Neural cell (in vitro differentiated cells): ENCODE measurements around the gene CNTNAP2.

ENCODE experiments used
- CTCF ChIP-seq: fragments of 450-650 bp; IDR thresholded peaks from 2 replicates; pipeline ENCODE4 v1.5.1; 2014; ENCODE audit warnings: antibody characterized with exemption, mild to moderate bottlenecking, moderate library complexity; ENCODE audit not compliant: poor library complexity, severe bottlenecking
- EP300 ChIP-seq: fragments of 450-650 bp; conservative IDR thresholded peaks from 2 replicates; pipeline ENCODE4 v1.6.1; 2014; ENCODE audit warnings: antibody characterized with exemption, mild to moderate bottlenecking, moderate library complexity; ENCODE audit not compliant: poor library complexity, severe bottlenecking
- EZH2 ChIP-seq: fragments of 200-600, 300-800 bp; shearing (Covaris generic), sonication (generic); IDR thresholded peaks from 2 replicates; pipeline ENCODE4 v1.6.1; 2014; ENCODE audit warnings: antibody characterized with exemption, low read length, borderline replicate concordance, mild to moderate bottlenecking; ENCODE audit not compliant: insufficient read depth, poor library complexity, severe bottlenecking
- MXI1 ChIP-seq: fragments of 450-650 bp; conservative IDR thresholded peaks from 2 replicates; pipeline ENCODE4 v1.6.1; 2014; ENCODE audit warnings: antibody characterized with exemption, mild to moderate bottlenecking; ENCODE audit not compliant: poor library complexity, severe bottlenecking
- POLR2AphosphoS5 ChIP-seq: IDR thresholded peaks from 2 replicates; pipeline ENCODE4 v1.6.1; 2012
- RAD21 ChIP-seq: fragments of 450-650 bp; conservative IDR thresholded peaks from 2 replicates; pipeline ENCODE4 v1.6.1; 2014; ENCODE audit warnings: antibody characterized with exemption, mild to moderate bottlenecking, moderate library complexity

GRCh38 chr7:146961617-146962016 is 845.0 kb downstream of the CNTNAP2 start:
- TF ChIP-seq CTCF = no peak
- no peak for TF ChIP-seq MXI1
- TF ChIP-seq POLR2AphosphoS5 = no peak
- TF ChIP-seq EZH2 = no peak
- no peak for TF ChIP-seq EP300
- no peak for TF ChIP-seq RAD21
